H1 (cell line): ENCODE measurements around the gene CLIC1. TPM values are rescaled to one million over a fixed set of nuclear protein-coding genes. Genes with fewer than 3 reads are reported as not detected.
A peak's percentile ranks its signal among the peaks of the same experiment; 100 is the strongest.

Source experiments
- CTCF ChIA-PET: fragments of 300-600 bp; sonication (Branson Sonifier 250); formaldehyde crosslinking; loops from one replicate; lab custom pipeline; 2021; ENCODE audit not compliant: partially characterized antibody; lab: Charles Lee
- POLR2A ChIA-PET: fragments of 300-600 bp; sonication (Branson Sonifier 250); formaldehyde crosslinking; loops from one replicate; lab custom pipeline; 2021; ENCODE audit warnings: inconsistent platforms; ENCODE audit not compliant: partially characterized antibody; lab: Charles Lee
- DNase-seq, 2 experiments: peaks; one replicate each; pipeline versions ENCODE4 v3.0.0 to v3.0.0-alpha.2; 2010 to 2022; ENCODE audit warnings: low spot score in 2 of 2, low read depth in 1 of 2, mixed read lengths in 1 of 2
- FAIRE-seq: peaks from 2 replicates; lab custom pipeline; 2011; peaks lifted over from hg19 to GRCh38; lab: Jason Lieb, UNC
- H2AFZ ChIP-seq: 2 replicates; pipeline ENCODE4 v1.8.1; 2012; ENCODE audit warnings: low read length, inconsistent platforms
- H2AK5ac ChIP-seq: 2 replicates; pipeline ENCODE4 v1.6.1; 2013; ENCODE audit warnings: low read depth, low read length
- H2BK120ac ChIP-seq: replicated peaks from 2 replicates; pipeline ENCODE3; 2013; ENCODE audit warnings: low read depth, low read length, inconsistent platforms
- H2BK12ac ChIP-seq: 2 replicates; pipeline ENCODE4 v1.6.1; 2013; ENCODE audit warnings: low read depth, low read length
- H2BK15ac ChIP-seq: 2 replicates; pipeline ENCODE4 v1.6.1; 2013; ENCODE audit warnings: low read length
- H2BK20ac ChIP-seq: 2 replicates; pipeline ENCODE4 v1.6.1; 2013; ENCODE audit warnings: low read length
- H2BK5ac ChIP-seq: 2 replicates; pipeline ENCODE4 v1.6.1; 2013; ENCODE audit warnings: low read depth, low read length
- H3K14ac ChIP-seq: 2 replicates; pipeline ENCODE4 v1.6.1; 2013; ENCODE audit warnings: inconsistent platforms; ENCODE audit not compliant: insufficient read length
- H3K18ac ChIP-seq: 2 replicates; pipeline ENCODE4 v1.6.1; 2013; ENCODE audit warnings: low read length; ENCODE audit errors: extremely low read depth
- H3K23ac ChIP-seq: 2 replicates; pipeline ENCODE4 v1.6.1; 2013; ENCODE audit warnings: inconsistent platforms; ENCODE audit not compliant: insufficient read length
- H3K23me2 ChIP-seq: 2 replicates; pipeline ENCODE4 v1.6.1; 2013; ENCODE audit warnings: low read depth, low read length
- H3K27ac ChIP-seq: 2 replicates; pipeline ENCODE4 v1.6.1; 2011; ENCODE audit warnings: low read depth, low read length, inconsistent platforms
- H3K27me3 ChIP-seq, 4 experiments: replicated peaks in 1 of 4; 1 replicate in 1 of 4; 2 replicates in 3 of 4; pipeline versions ENCODE4 v1.6.1 to v1.8.1; 2011 to 2013; ENCODE audit warnings: low read length in 3 of 4, mild to moderate bottlenecking in 3 of 4, inconsistent platforms in 2 of 4, mixed read lengths in 2 of 4, moderate library complexity in 1 of 4; ENCODE audit not compliant: control insufficient read depth in 3 of 4, insufficient read depth in 3 of 4; ENCODE audit errors: extremely low read depth in 1 of 4
- H3K36me3 ChIP-seq, 4 experiments: 2 replicates each; pipeline versions ENCODE4 v1.6.1 to v1.8.1; 2011 to 2013; ENCODE audit warnings: mild to moderate bottlenecking in 4 of 4, low read length in 3 of 4, moderate library complexity in 2 of 4, control low read depth in 1 of 4, inconsistent platforms in 1 of 4; ENCODE audit not compliant: insufficient read depth in 4 of 4, control insufficient read depth in 2 of 4
- H3K4ac ChIP-seq: replicated peaks from 2 replicates; pipeline ENCODE3; 2013; ENCODE audit warnings: low read length, low read depth, mixed read lengths, inconsistent platforms; ENCODE audit not compliant: insufficient read length
- H3K4me1 ChIP-seq, 4 experiments: replicated peaks in 1 of 4; 1 replicate in 1 of 4; 2 replicates in 3 of 4; pipeline versions ENCODE4 v1.6.1 to v1.8.1; 2011 to 2013; ENCODE audit warnings: low read length in 3 of 4, inconsistent platforms in 2 of 4, mixed read lengths in 1 of 4; ENCODE audit not compliant: insufficient read depth in 4 of 4, control insufficient read depth in 3 of 4
- H3K4me2 ChIP-seq, 2 experiments: 2 replicates each; pipeline versions ENCODE4 v1.6.1 to v1.8.1; 2011 to 2013; ENCODE audit warnings: low read depth in 2 of 2, low read length in 2 of 2, control low read depth in 1 of 2, inconsistent platforms in 1 of 2, mild to moderate bottlenecking in 1 of 2; ENCODE audit not compliant: insufficient read depth in 1 of 2
- H3K4me3 ChIP-seq, 4 experiments: fragments of 200-600, 300-600 bp in 1 of 4; sonication (generic), shearing (Covaris generic), sonication (Bioruptor Twin) in 1 of 4; 2 replicates each; pipeline versions ENCODE4 v1.5.1 to v1.8.1; 2011 to 2016; ENCODE audit warnings: low read length in 4 of 4, low read depth in 3 of 4, control low read depth in 2 of 4, inconsistent platforms in 2 of 4, mild to moderate bottlenecking in 2 of 4, mixed read lengths in 1 of 4, moderate library complexity in 1 of 4; ENCODE audit not compliant: insufficient read depth in 2 of 4; ENCODE audit errors: extremely low read depth in 1 of 4
- H3K56ac ChIP-seq: replicated peaks from 2 replicates; pipeline ENCODE3; 2013; ENCODE audit warnings: low read depth, mild to moderate bottlenecking, mixed read lengths, low read length, inconsistent platforms; ENCODE audit not compliant: insufficient read length
- H3K79me1 ChIP-seq: 2 replicates; pipeline ENCODE4 v1.6.1; 2013; ENCODE audit warnings: low read depth, low read length, control low read depth
- H3K79me2 ChIP-seq, 2 experiments: 2 replicates each; pipeline versions ENCODE4 v1.6.1 to v1.8.1; 2012 to 2013; ENCODE audit warnings: low read length in 2 of 2, mild to moderate bottlenecking in 2 of 2, inconsistent platforms in 1 of 2; ENCODE audit not compliant: insufficient read depth in 2 of 2, control insufficient read depth in 1 of 2
- H3K9ac ChIP-seq, 4 experiments: replicated peaks in 1 of 4; 1 replicate in 1 of 4; 2 replicates in 3 of 4; pipeline versions ENCODE4 v1.6.1 to v1.8.1; 2011 to 2013; ENCODE audit warnings: low read depth in 3 of 4, low read length in 3 of 4, control low read depth in 2 of 4, mild to moderate bottlenecking in 2 of 4, moderate library complexity in 2 of 4, inconsistent platforms in 1 of 4; ENCODE audit errors: extremely low read depth in 1 of 4
- H3K9me3 ChIP-seq, 2 experiments: 2 replicates each; pipeline versions ENCODE4 v1.6.1 to v1.8.1; 2012 to 2013; ENCODE audit warnings: mild to moderate bottlenecking in 2 of 2, moderate library complexity in 2 of 2, control low read depth in 1 of 2, inconsistent platforms in 1 of 2, low read depth in 1 of 2, low read length in 1 of 2, mixed read lengths in 1 of 2; ENCODE audit not compliant: insufficient read depth in 2 of 2
- H4K20me1 ChIP-seq, 2 experiments: replicated peaks in 1 of 2; 2 replicates each; pipeline versions ENCODE3 to v1.8.1; 2011 to 2013; ENCODE audit warnings: inconsistent platforms in 2 of 2, low read length in 2 of 2, mild to moderate bottlenecking in 1 of 2; ENCODE audit not compliant: insufficient read depth in 2 of 2, control insufficient read depth in 1 of 2
- H4K5ac ChIP-seq: 2 replicates; pipeline ENCODE4 v1.6.1; 2013; ENCODE audit warnings: low read length, low read depth, mixed read lengths, inconsistent platforms; ENCODE audit not compliant: insufficient read length
- H4K8ac ChIP-seq: 2 replicates; pipeline ENCODE4 v1.8.0; 2013; ENCODE audit warnings: mild to moderate bottlenecking, moderate library complexity, low read length, inconsistent platforms; ENCODE audit not compliant: insufficient read depth; ENCODE audit errors: extremely low read depth
- H4K91ac ChIP-seq: replicated peaks from 2 replicates; pipeline ENCODE3; 2013; ENCODE audit warnings: low read length, mixed read lengths, inconsistent platforms; ENCODE audit not compliant: insufficient read length
- ASH2L ChIP-seq: fragments of 200-600, 300-600 bp; sonication (generic); IDR thresholded peaks from one replicate; pipeline ENCODE4 v1.7.1; 2017; ENCODE audit warnings: low read length
- BCL11A ChIP-seq, 2 experiments: IDR thresholded peaks; one replicate each; pipeline ENCODE4 v1.6.1; 2011; ENCODE audit warnings: low read depth in 2 of 2, low read length in 2 of 2, mild to moderate bottlenecking in 2 of 2
- CEBPB ChIP-seq: IDR thresholded peaks from 2 replicates; pipeline ENCODE4 v1.6.1; 2012; ENCODE audit warnings: low read depth, low read length
- EZH2 ChIP-seq: fragments of 200-600 bp; sonication (generic); IDR thresholded peaks from 2 replicates; pipeline ENCODE4 v1.7.1; 2012; ENCODE audit warnings: low read depth, mild to moderate bottlenecking, moderate library complexity, low read length, inconsistent platforms; ENCODE audit not compliant: severe bottlenecking
- JUN ChIP-seq: IDR thresholded peaks from 2 replicates; pipeline ENCODE4 v1.6.1; 2011; ENCODE audit warnings: low read depth, mild to moderate bottlenecking, improper control_type of control experiment, low read length
- KDM4A ChIP-seq: IDR thresholded peaks from one replicate; pipeline ENCODE4 v1.7.1; 2012; ENCODE audit warnings: low read depth, mild to moderate bottlenecking, moderate library complexity, low read length, inconsistent platforms; ENCODE audit not compliant: severe bottlenecking
- POLR2A ChIP-seq, 2 experiments: IDR thresholded peaks; 1 replicate in 1 of 2; 2 replicates in 1 of 2; pipeline ENCODE4 v1.6.1; 2011; ENCODE audit warnings: low read depth in 2 of 2, low read length in 2 of 2, mild to moderate bottlenecking in 2 of 2; ENCODE audit errors: control extremely low read depth in 1 of 2
- RAD21 ChIP-seq, 2 experiments: IDR thresholded peaks in 1 of 2; conservative IDR thresholded peaks in 1 of 2; 2 replicates each; pipeline ENCODE4 v1.6.1; 2011; ENCODE audit warnings: low read depth in 2 of 2, low read length in 2 of 2, improper control_type of control experiment in 1 of 2, inconsistent platforms in 1 of 2, mild to moderate bottlenecking in 1 of 2, moderate library complexity in 1 of 2
- RXRA ChIP-seq: IDR thresholded peaks from 2 replicates; pipeline ENCODE4 v1.6.1; 2011; ENCODE audit warnings: low read depth, mild to moderate bottlenecking, low read length, moderate library complexity; ENCODE audit not compliant: insufficient read depth
- SUZ12 ChIP-seq: fragments of 200-600 bp; sonication (generic); IDR thresholded peaks from 2 replicates; pipeline ENCODE4 v1.6.1; 2012; ENCODE audit warnings: mild to moderate bottlenecking, inconsistent platforms, low read length, moderate library complexity, mixed read lengths
- WGBS, 2 experiments: shearing (Covaris generic) in 1 of 2; methylation state at CpG; one replicate each; pipeline versions ENCODE4 v1.1.6 to v1.1.7; 2013 to 2015; ENCODE audit warnings: low lambda C conversion rate in 2 of 2, mixed read lengths in 2 of 2, inconsistent platforms in 1 of 2, low coverage in 1 of 2, missing lambda C conversion rate in 1 of 2; ENCODE audit not compliant: insufficient replicate concordance in 2 of 2, insufficient coverage in 1 of 2, insufficient read length in 1 of 2; ENCODE audit errors: extremely low coverage in 1 of 2, missing lambda C conversion rate in 1 of 2; 5-methylcytosine and 5-hydroxymethylcytosine counted together
- polyA plus RNA-seq, 7 experiments: library from polyadenylated mRNA; depleted of rRNA in 3 of 7; stranded (reverse) in 5 of 7; unstranded in 2 of 7; fragments of >200 nt in 5 of 7; fragments of 200-250 nt in 2 of 7; gene quantifications; 1 replicate in 5 of 7; 2 replicates in 1 of 7; 4 replicates in 1 of 7; pipeline versions ENCODE4 v1.2.1 to v1.2.3, GENCODE V29; 2011 to 2013; ENCODE audit warnings: missing spikeins in 2 of 7, mixed read lengths in 2 of 7
- total RNA-seq: library from RNA; stranded (reverse); fragmentation: NEBNext Ultra II Directional; extraction: Animal tissue kit (Norgen Biotek cat#: 25700); gene quantifications from 2 replicates; pipeline ENCODE4 v1.2.1, GENCODE V29; 2021
- TF ChIP-seq, protein P1 (sequence below): IDR thresholded peaks from 2 replicates; pipeline ENCODE4 v1.6.1; 2011; ENCODE audit warnings: low read depth, mild to moderate bottlenecking, low read length; ENCODE audit not compliant: insufficient read depth

The CLIC1 gene
- total and polyA plus RNA-seq, 2 of the 8 experiments (the other 6 are each of a cell fraction or from before 2014, with no cell fraction given): 250 to 277 TPM

DNA sequence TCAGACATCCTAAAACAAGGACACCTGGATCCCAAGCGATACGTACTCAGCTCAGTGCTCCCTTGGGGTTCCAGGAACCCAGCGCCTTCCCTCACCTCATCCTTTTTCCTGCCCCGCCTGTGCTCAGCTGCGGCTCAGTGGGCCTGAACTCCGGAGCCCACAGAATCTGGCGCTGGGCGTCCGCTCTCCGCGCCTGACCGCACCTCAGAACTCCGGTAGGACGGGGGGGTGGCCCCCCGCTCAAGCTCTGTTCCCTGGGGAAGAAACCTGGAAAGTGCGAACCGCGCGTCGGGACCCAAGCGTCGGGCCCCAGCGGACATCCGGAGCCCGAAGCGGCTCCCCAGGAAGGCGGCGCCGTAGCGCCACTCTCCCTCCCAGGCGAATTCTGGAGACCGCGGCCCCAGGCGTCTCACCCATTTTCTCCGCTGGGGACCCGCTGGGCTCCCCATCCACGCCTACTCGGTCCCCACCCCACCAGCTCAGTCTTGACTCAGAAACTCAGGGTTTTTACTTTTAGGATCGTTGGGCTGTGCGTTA is 55.1 kb downstream of the CLIC1 start:
- H2BK12ac ChIP-seq: no peak overlapping the region
- no peak overlapping the region for H3K4ac ChIP-seq
- H3K79me1 ChIP-seq: no peaks in the 10 kb centered on the region
- no peaks in the 10 kb centered on the region for H3K79me2 ChIP-seq
- H3K9ac ChIP-seq: no peak overlapping the region; a peak in 1 of 7 replicates
- no peaks in the 10 kb centered on the region for H4K20me1 ChIP-seq
- H3K23me2 ChIP-seq: peaks cover 11% of the 10 kb centered on the region; the same call in 1 of the 2 replicates
- peak overlapping the region; percentile 22 to 70 (median 60) for H3K4me3 ChIP-seq
- no peak overlapping the region; the same call in 1 of the 2 replicates for H2BK20ac ChIP-seq
- H3K36me3 ChIP-seq: no peaks in the 10 kb centered on the region; a peak in 1 of 8 replicates
- H3K27me3 ChIP-seq: peaks cover 3 to 13% (median 12%) of the 10 kb centered on the region in 4 experiments; a peak in 6 of 7 replicates
- H3K27ac ChIP-seq: no peak overlapping the region
- 4% methylated on average over 30 of the region's 40 CpGs; no CpG with 5 or more reads in 1 of the 2 experiments for WGBS, 2 experiments
- H4K8ac ChIP-seq: no peak overlapping the region; the same call in 1 of the 2 replicates
- H3K14ac ChIP-seq: no peak overlapping the region
- peak overlapping the region; percentile 11 to 84 for H3K4me2 ChIP-seq
- H2BK15ac ChIP-seq: peak overlapping the region; percentile 72; the same call in 1 of the 2 replicates
- H2AK5ac ChIP-seq: no peak overlapping the region
- ChIA-PET POLR2A (interaction anchor here (0.8 to 2.5 kb wide), 13 partner anchors 9 to 149 kb away, joined by 3 to 20 read pairs (median 3); partner anchors contain the start of genes C6orf47, CLIC1, CSNK2B and DDAH2), CTCF (interaction anchor here (0.7 to 2.3 kb wide), 15 partner anchors 9 to 149 kb away, joined by 3 to 10 read pairs (median 4); partner anchors contain the start of gene LY6G6D)
- no peak overlapping the region for H2BK120ac ChIP-seq
- peak overlapping the region; percentile 15; the same call in 1 of the 2 replicates for H2AFZ ChIP-seq
- peak overlapping the region; percentile 33 for H3K56ac ChIP-seq
- no peak overlapping the region for H4K5ac ChIP-seq
- H4K91ac ChIP-seq: no peak overlapping the region
- H2BK5ac ChIP-seq: peak overlapping the region; percentile 35; the same call in 1 of the 2 replicates
- no peak overlapping the region for H3K18ac ChIP-seq
- DNase-seq (peak in 1 of 2 experiments; percentile 70), FAIRE-seq (no peak)
- no peak overlapping the region for H3K23ac ChIP-seq
- H3K9me3 ChIP-seq: no peaks in the 10 kb centered on the region
- H3K4me1 ChIP-seq: peaks cover 0 to 10% (median 7%) of the 10 kb centered on the region in 4 experiments; a peak in 5 of 7 replicates
- TF ChIP-seq EZH2 (peak; percentile 52), BCL11A (IDR thresholded peaks at IDR 0.05; ENCODE audit: low read depth in 2 of 2, low read length in 2 of 2) (no peak), JUN (no peak), KDM4A (peak; percentile 56), POLR2A (IDR thresholded peaks at IDR 0.05; ENCODE audit: control extremely low read depth in 1 of 2, low read depth in 2 of 2, low read length in 2 of 2) (no peak), RXRA (no peak), RAD21 (IDR thresholded peaks at IDR 0.05 in 1 of 2, conservative IDR thresholded peaks at IDR 0.05 in 1 of 2; ENCODE audit: low read depth in 2 of 2, low read length in 2 of 2) (no peak; a peak in 1 of 4 replicates), ASH2L (peak; percentile 71), CEBPB (no peak), SUZ12 (peak; percentile 20; the same call in 1 of the 2 replicates)
- TF ChIP-seq, protein P1, sequence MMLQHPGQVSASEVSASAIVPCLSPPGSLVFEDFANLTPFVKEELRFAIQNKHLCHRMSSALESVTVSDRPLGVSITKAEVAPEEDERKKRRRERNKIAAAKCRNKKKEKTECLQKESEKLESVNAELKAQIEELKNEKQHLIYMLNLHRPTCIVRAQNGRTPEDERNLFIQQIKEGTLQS: no peak
